Natural killer cell (primary cell): ENCODE results near the gene RPS26. TPM values are rescaled to one million over a fixed set of nuclear protein-coding genes. Genes with fewer than 3 reads are reported as not detected.

Experiments used
- ATAC-seq, 3 donors: fragments of 150-1000 bp in 2 of 3; fragments of 200-7000 bp in 1 of 3; cut with Tn5 transposase; 1 replicate in 1 of 3; 2 replicates in 2 of 3; pipeline ENCODE4 v1.10.0; 2021; ENCODE audit warnings: mild to moderate bottlenecking in 2 of 3, moderate library complexity in 2 of 3
- DNase-seq, 2 donors: peaks; one replicate each; pipeline versions ENCODE4 v3.0.0 to v3.0.0-alpha.2; 2013 to 2021; ENCODE audit warnings: mixed read lengths in 1 of 2
- H3K27ac ChIP-seq: one replicate; pipeline ENCODE4 v1.5.1; 2013; ENCODE audit warnings: mild to moderate bottlenecking, low read length
- H3K27me3 ChIP-seq: one replicate; pipeline ENCODE4 v1.6.1; 2013; ENCODE audit warnings: low read length; ENCODE audit not compliant: control insufficient read depth, insufficient read depth
- H3K36me3 ChIP-seq: one replicate; pipeline ENCODE4 v1.6.1; 2013; ENCODE audit warnings: low read length; ENCODE audit not compliant: control insufficient read depth, insufficient read depth
- H3K4me1 ChIP-seq: one replicate; pipeline ENCODE4 v1.6.1; 2013; ENCODE audit warnings: low read length; ENCODE audit not compliant: control insufficient read depth, insufficient read depth
- H3K4me3 ChIP-seq: one replicate; pipeline ENCODE4 v1.5.1; 2013; ENCODE audit warnings: low read length
- H3K9me3 ChIP-seq: one replicate; pipeline ENCODE4 v1.6.1; 2013; ENCODE audit warnings: low read length; ENCODE audit not compliant: control insufficient read depth, insufficient read depth
- H3K27ac Mint-ChIP-seq, 2 donors: one replicate each; pipeline ENCODE4 v1.8.0; 2022; ENCODE audit warnings: mild to moderate bottlenecking in 2 of 2, mixed read lengths in 2 of 2, moderate library complexity in 1 of 2
- H3K27me3 Mint-ChIP-seq, 2 donors: one replicate each; pipeline ENCODE4 v1.8.0; 2022; ENCODE audit warnings: low read depth in 2 of 2, mixed read lengths in 2 of 2
- H3K36me3 Mint-ChIP-seq: one replicate; pipeline ENCODE4 v1.8.0; 2022; ENCODE audit warnings: mixed read lengths
- H3K4me1 Mint-ChIP-seq, 2 donors: one replicate each; pipeline ENCODE4 v1.8.0; 2022; ENCODE audit warnings: mixed read lengths in 2 of 2
- H3K4me3 Mint-ChIP-seq: one replicate; pipeline ENCODE4 v1.8.0; 2022; ENCODE audit warnings: mild to moderate bottlenecking, moderate library complexity, mixed read lengths
- H3K9me3 Mint-ChIP-seq, 2 donors: one replicate each; pipeline ENCODE4 v1.8.0; 2022; ENCODE audit warnings: mixed read lengths in 2 of 2
- WGBS: methylation state at CpG from one replicate; pipeline ENCODE4 v1.1.7; 2013; ENCODE audit warnings: missing lambda C conversion rate; ENCODE audit not compliant: insufficient coverage; 5-methylcytosine and 5-hydroxymethylcytosine counted together
- intact Hi-C: fragments of 100-400 bp; cut with micrococcal nuclease; formaldehyde crosslinking; loops from one replicate; pipeline ENCODE4 v1.14.2; 2022
- total RNA-seq, 4 donors: library from RNA; stranded (reverse); fragments of 120-200 nt in 1 of 4; gene quantifications; one replicate each; pipeline versions ENCODE4 v1.2.3 to v1.2.4, GENCODE V29; 2013 to 2022
- TF ChIP-seq, protein P1 (sequence below): fragments of 200-600 bp; IDR thresholded peaks from one replicate; pipeline ENCODE4 v1.8.0; 2022; ENCODE audit warnings: antibody characterized with exemption

Gene RPS26
- total RNA-seq, 3 donors from 2014 or later (not counting 1 experiment from before 2014, with no cell fraction given): 29.5 to 50.3 (median 35.5) TPM

DNA sequence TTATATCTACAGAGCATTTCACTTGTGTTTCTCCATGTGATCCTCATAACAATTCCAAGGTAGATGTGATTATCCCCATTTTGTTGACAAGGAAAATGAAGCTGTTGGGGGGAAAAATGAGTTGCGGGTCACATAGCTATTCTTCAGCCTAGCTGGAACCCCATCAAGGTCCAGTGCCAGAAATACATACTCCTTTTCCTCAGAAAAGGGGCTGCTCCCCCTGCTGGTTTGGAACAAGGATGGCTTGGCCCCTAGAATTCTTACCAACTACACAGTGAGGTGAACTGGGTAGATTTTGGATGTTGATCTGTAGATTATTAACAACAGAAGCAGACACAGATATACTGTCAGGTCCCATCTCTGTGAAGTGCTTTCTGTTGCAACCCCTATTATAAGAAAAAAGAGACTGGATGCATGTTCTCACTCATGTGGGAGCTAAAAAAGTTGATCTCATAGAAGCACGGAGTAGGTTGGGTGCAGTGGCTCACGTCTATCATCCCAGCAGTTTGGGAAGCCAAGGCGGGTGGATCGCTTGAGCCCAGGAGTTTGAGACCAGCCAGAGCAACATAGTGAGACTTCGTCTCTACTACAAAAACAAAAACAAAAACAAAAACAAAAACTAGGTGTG, 11.9 kb upstream of the RPS26 start:
- peak in 1 of 2 donors; percentile 73 for DNase-seq

DNA sequence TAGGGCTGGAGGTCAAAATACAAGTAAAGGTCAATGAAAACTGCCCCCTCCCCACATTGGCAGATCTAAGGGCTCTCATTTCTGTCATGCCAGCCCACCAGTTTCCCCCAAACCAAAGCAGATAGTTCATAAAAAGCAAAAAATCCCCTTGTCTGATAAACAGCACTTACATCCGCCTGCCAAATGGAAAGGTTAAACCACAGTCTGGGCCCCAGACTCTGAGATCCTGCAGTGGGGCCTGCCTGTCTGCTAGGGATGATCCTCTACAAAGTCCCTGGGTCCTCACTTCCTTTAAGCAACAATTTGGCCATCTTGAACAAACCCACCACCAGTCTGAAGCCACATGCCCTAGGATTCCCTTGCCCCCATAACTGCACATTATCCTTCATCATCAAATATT, 9.7 kb upstream of the RPS26 start:
- no peaks in the 10 kb centered on the region for H3K27me3 ChIP-seq
- H3K36me3 ChIP-seq: peaks cover 6% of the 10 kb centered on the region
- 93% methylated on average over 1 of the region's 1 CpG for WGBS
- TF ChIP-seq, protein P1, sequence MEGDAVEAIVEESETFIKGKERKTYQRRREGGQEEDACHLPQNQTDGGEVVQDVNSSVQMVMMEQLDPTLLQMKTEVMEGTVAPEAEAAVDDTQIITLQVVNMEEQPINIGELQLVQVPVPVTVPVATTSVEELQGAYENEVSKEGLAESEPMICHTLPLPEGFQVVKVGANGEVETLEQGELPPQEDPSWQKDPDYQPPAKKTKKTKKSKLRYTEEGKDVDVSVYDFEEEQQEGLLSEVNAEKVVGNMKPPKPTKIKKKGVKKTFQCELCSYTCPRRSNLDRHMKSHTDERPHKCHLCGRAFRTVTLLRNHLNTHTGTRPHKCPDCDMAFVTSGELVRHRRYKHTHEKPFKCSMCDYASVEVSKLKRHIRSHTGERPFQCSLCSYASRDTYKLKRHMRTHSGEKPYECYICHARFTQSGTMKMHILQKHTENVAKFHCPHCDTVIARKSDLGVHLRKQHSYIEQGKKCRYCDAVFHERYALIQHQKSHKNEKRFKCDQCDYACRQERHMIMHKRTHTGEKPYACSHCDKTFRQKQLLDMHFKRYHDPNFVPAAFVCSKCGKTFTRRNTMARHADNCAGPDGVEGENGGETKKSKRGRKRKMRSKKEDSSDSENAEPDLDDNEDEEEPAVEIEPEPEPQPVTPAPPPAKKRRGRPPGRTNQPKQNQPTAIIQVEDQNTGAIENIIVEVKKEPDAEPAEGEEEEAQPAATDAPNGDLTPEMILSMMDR: no peak
- no peak for ATAC-seq
- no peaks in the 10 kb centered on the region for H3K36me3 Mint-ChIP-seq
- no peaks in the 10 kb centered on the region for H3K9me3 Mint-ChIP-seq
- H3K4me1 Mint-ChIP-seq: no peaks in the 10 kb centered on the region
- H3K4me3 ChIP-seq: no peak overlapping the region
- no peak overlapping the region for H3K27ac ChIP-seq
- DNase-seq: peak in 1 of 2 donors; percentile 63
- H3K4me3 Mint-ChIP-seq: no peak overlapping the region
- no peaks in the 10 kb centered on the region for H3K27me3 Mint-ChIP-seq
- H3K4me1 ChIP-seq: peaks cover 5% of the 10 kb centered on the region
- H3K27ac Mint-ChIP-seq: no peak overlapping the region
- intact Hi-C loops: no loop called here
- no peaks in the 10 kb centered on the region for H3K9me3 ChIP-seq

More for the DNA sequence above, 11.9 kb upstream of the RPS26 start:
- WGBS: 95% methylated on average over 6 of the region's 6 CpGs
- Mint-ChIP-seq H3K36me3 (no peaks in the 10 kb centered on the region), H3K4me1 (no peaks in the 10 kb centered on the region), H3K9me3 (no peaks in the 10 kb centered on the region), H3K27ac (no peak overlapping the region), H3K27me3 (no peaks in the 10 kb centered on the region), H3K4me3 (no peak overlapping the region)
- no peaks in the 10 kb centered on the region for H3K27me3 ChIP-seq
- H3K27ac ChIP-seq: no peak overlapping the region
- intact Hi-C loops: loop anchor here (2.0 to 5.0 kb wide), 2 partner anchors 33 to 292 kb away; partner anchors contain the start of gene SUOX
- peaks cover 6% of the 10 kb centered on the region for H3K36me3 ChIP-seq
- peak in 2 of 3 donors; percentile 44 to 69 for ATAC-seq
- H3K9me3 ChIP-seq: no peaks in the 10 kb centered on the region
- no peak overlapping the region for H3K4me3 ChIP-seq
- TF ChIP-seq, protein P1: peak; percentile 32
- peaks cover 4% of the 10 kb centered on the region for H3K4me1 ChIP-seq

DNA sequence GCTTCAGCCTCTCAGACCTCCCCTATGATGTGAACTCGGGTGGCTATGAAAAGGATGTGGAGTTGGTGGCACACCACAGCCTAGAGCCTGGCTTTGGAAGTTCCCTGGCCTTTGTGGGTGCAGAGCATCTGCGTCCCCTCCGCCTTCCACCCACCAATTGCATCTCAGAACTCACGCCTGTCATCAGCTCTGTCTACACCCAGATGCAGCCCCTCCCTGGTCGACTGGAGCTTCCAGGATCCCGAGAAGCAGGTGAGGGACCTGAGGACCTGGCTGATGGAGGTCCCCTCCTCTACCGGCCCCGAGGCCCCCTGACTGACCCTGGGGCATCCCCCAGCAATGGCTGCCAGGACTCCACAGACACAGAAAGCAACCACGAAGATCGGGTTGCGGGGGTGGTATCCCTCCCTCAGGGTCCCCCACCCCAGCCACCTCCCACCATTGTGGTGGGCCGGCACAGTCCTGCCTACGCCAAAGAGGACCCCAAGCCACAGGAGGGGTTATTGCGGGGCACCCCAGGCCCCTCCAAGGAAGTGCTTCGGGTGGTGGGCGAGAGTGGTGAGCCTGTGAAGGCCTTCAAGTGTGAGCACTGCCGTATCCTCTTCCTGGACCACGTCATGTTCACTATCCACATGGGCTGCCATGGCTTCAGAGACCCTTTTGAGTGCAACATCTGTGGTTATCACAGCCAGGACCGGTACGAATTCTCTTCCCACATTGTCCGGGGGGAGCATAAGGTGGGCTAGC, 7.0 kb upstream of the RPS26 start:
- peak; percentile 43 to 66 (median 62) for ATAC-seq
- H3K27me3 Mint-ChIP-seq: no peaks in the 10 kb centered on the region
- H3K4me3 Mint-ChIP-seq: no peak overlapping the region
- DNase-seq: peak in 1 of 2 donors; percentile 72
- Histone ChIP-seq H3K27ac (no peak overlapping the region), H3K4me3 (no peak overlapping the region), H3K4me1 (peaks cover 5% of the 10 kb centered on the region), H3K36me3 (peaks cover 1% of the 10 kb centered on the region), H3K9me3 (no peaks in the 10 kb centered on the region), H3K27me3 (no peaks in the 10 kb centered on the region)
- intact Hi-C loops: no loop called here
- WGBS: 81% methylated on average over 21 of the region's 21 CpGs
- H3K4me1 Mint-ChIP-seq: peaks cover 0 to 8% of the 10 kb centered on the region in 2 donors
- H3K36me3 Mint-ChIP-seq: no peaks in the 10 kb centered on the region
- TF ChIP-seq, protein P1: no peak
- H3K27ac Mint-ChIP-seq: peak overlapping the region in 1 of 2 donors; percentile 15
- H3K9me3 Mint-ChIP-seq: no peaks in the 10 kb centered on the region
